IMR-90 (cell line): Measurements from ENCODE around the gene PLSCR5. TPM values are rescaled to one million over a fixed set of nuclear protein-coding genes. Genes with fewer than 3 reads are reported as not detected.

ENCODE experiments used
- ATAC-seq: fragments of 200-7000 bp; cut with Tn5 transposase; 2 replicates; pipeline ENCODE4 v1.9.1; 2020; ENCODE audit warnings: low read depth, mild to moderate bottlenecking, moderate library complexity
- BruUV-seq: library from RNA; stranded (reverse); fragments of 400-500 nt; replicated peaks from 2 replicates; lab custom pipeline; 2021; lab: Mats Ljungman, UMichigan
- CTCF ChIA-PET: fragments of 300-600 bp; formaldehyde crosslinking; extraction: SDS; loops from one replicate; lab custom pipeline; 2021; ENCODE audit warnings: antibody characterized with exemption; lab: Yijun Ruan, JAX
- POLR2A ChIA-PET: fragments of 300-600 bp; sonication (Branson Sonifier 250); formaldehyde crosslinking; loops from one replicate; lab custom pipeline; 2022; ENCODE audit warnings: antibody characterized with exemption; ENCODE audit not compliant: unreplicated experiment; lab: Charles Lee
- DNase-seq: peaks from one replicate; pipeline ENCODE4 v3.0.0; 2013
- H2AFZ ChIP-seq: replicated peaks from 2 replicates; pipeline ENCODE3; 2013; ENCODE audit warnings: low read length, mild to moderate bottlenecking; ENCODE audit not compliant: poor library complexity
- H2AK5ac ChIP-seq: 2 replicates; pipeline ENCODE4 v1.6.1; 2013; ENCODE audit warnings: low read depth, low read length, inconsistent platforms
- H2AK9ac ChIP-seq: replicated peaks from 2 replicates; pipeline ENCODE3; 2013; ENCODE audit warnings: mild to moderate bottlenecking, low read depth, low read length, moderate library complexity; ENCODE audit not compliant: poor library complexity
- H2BK120ac ChIP-seq: 2 replicates; pipeline ENCODE4 v1.6.1; 2013; ENCODE audit warnings: low read depth, low read length, inconsistent platforms
- H2BK15ac ChIP-seq: 3 replicates; pipeline ENCODE4 v1.6.1; 2013; ENCODE audit warnings: low read depth, low read length, inconsistent platforms
- H2BK20ac ChIP-seq: 2 replicates; pipeline ENCODE4 v1.6.1; 2013; ENCODE audit warnings: low read depth, mild to moderate bottlenecking, inconsistent platforms, low read length, moderate library complexity
- H2BK5ac ChIP-seq: 2 replicates; pipeline ENCODE4 v1.6.1; 2013; ENCODE audit warnings: mild to moderate bottlenecking, low read depth, low read length, inconsistent platforms; ENCODE audit not compliant: poor library complexity, severe bottlenecking
- H3K14ac ChIP-seq: replicated peaks from 2 replicates; pipeline ENCODE4 v1.6.1; 2013; ENCODE audit warnings: low read depth, low read length, inconsistent platforms
- H3K18ac ChIP-seq: 2 replicates; pipeline ENCODE4 v1.6.1; 2013; ENCODE audit warnings: low read depth, low read length, control low read depth
- H3K23ac ChIP-seq: 2 replicates; pipeline ENCODE4 v1.6.1; 2013; ENCODE audit warnings: low read depth, low read length, inconsistent platforms
- H3K27ac ChIP-seq: 2 replicates; pipeline ENCODE4 v1.5.1; 2013; ENCODE audit warnings: mild to moderate bottlenecking, control low read depth, low read length; ENCODE audit not compliant: insufficient read depth
- H3K27me3 ChIP-seq: 2 replicates; pipeline ENCODE4 v1.6.1; 2013; ENCODE audit warnings: low read length; ENCODE audit not compliant: control insufficient read depth, insufficient read depth
- H3K36me3 ChIP-seq: 2 replicates; pipeline ENCODE4 v1.6.1; 2013; ENCODE audit warnings: low read length, mixed read lengths; ENCODE audit not compliant: control insufficient read depth, insufficient read depth
- H3K4ac ChIP-seq: 2 replicates; pipeline ENCODE4 v1.6.1; 2013; ENCODE audit warnings: low read depth, low read length, inconsistent platforms
- H3K4me1 ChIP-seq: 2 replicates; pipeline ENCODE4 v1.6.1; 2013; ENCODE audit warnings: low read length, mixed read lengths; ENCODE audit not compliant: control insufficient read depth, insufficient read depth
- H3K4me2 ChIP-seq: 2 replicates; pipeline ENCODE4 v1.6.1; 2013; ENCODE audit warnings: low read depth, mild to moderate bottlenecking, control low read depth, low read length, moderate library complexity
- H3K4me3 ChIP-seq: 2 replicates; pipeline ENCODE4 v1.5.1; 2013; ENCODE audit warnings: low read depth, mild to moderate bottlenecking, control low read depth, low read length, moderate library complexity; ENCODE audit not compliant: insufficient read depth
- H3K56ac ChIP-seq: 2 replicates; pipeline ENCODE4 v1.6.1; 2013; ENCODE audit warnings: low read length, inconsistent platforms; ENCODE audit not compliant: insufficient read depth; ENCODE audit errors: extremely low read depth
- H3K79me1 ChIP-seq, 2 experiments: 2 replicates each; pipeline ENCODE4 v1.6.1; 2013; ENCODE audit warnings: low read length in 2 of 2, inconsistent platforms in 1 of 2, low read depth in 1 of 2
- H3K9ac ChIP-seq: 2 replicates; pipeline ENCODE4 v1.6.1; 2013; ENCODE audit warnings: low read depth, low read length, control low read depth
- H3K9me1 ChIP-seq: 2 replicates; pipeline ENCODE4 v1.6.1; 2013; ENCODE audit warnings: low read length, inconsistent platforms; ENCODE audit not compliant: insufficient read depth
- H3K9me3 ChIP-seq: 2 replicates; pipeline ENCODE4 v1.6.1; 2013; ENCODE audit warnings: low read length; ENCODE audit not compliant: control insufficient read depth, insufficient read depth
- H4K20me1 ChIP-seq: 2 replicates; pipeline ENCODE4 v1.6.1; 2013; ENCODE audit warnings: low read length, inconsistent platforms; ENCODE audit not compliant: insufficient read depth
- H4K5ac ChIP-seq: 2 replicates; pipeline ENCODE4 v1.6.1; 2013; ENCODE audit warnings: mild to moderate bottlenecking, low read depth, low read length, control low read depth
- H4K8ac ChIP-seq, 2 experiments: 2 replicates each; pipeline ENCODE4 v1.6.1; 2013; ENCODE audit warnings: low read depth in 2 of 2, low read length in 2 of 2, control low read depth in 1 of 2, inconsistent platforms in 1 of 2
- H4K91ac ChIP-seq: 2 replicates; pipeline ENCODE4 v1.6.1; 2013; ENCODE audit warnings: low read depth, low read length, inconsistent platforms; ENCODE audit not compliant: insufficient read depth
- CHD1 ChIP-seq: IDR thresholded peaks from 2 replicates; pipeline ENCODE4 v1.6.1; 2012; ENCODE audit warnings: low read depth, low read length, improper control_type of control experiment
- CTCF ChIP-seq: conservative IDR thresholded peaks from 2 replicates; pipeline ENCODE4 v1.5.1; 2012; ENCODE audit warnings: mild to moderate bottlenecking, low read depth, low read length, improper control_type of control experiment
- MAFK ChIP-seq: IDR thresholded peaks from 2 replicates; pipeline ENCODE4 v1.6.1; 2012; ENCODE audit warnings: low read depth, low read length, improper control_type of control experiment
- POLR2A ChIP-seq: IDR thresholded peaks from 2 replicates; pipeline ENCODE4 v1.6.1; 2012; ENCODE audit warnings: mild to moderate bottlenecking, low read depth, low read length
- RAD21 ChIP-seq: IDR thresholded peaks from 2 replicates; pipeline ENCODE4 v1.6.1; 2012; ENCODE audit warnings: low read length, improper control_type of control experiment
- WGBS, 2 experiments: methylation state at CpG; one replicate each; pipeline versions ENCODE4 v1.1.5 to v1.1.7; 2013; ENCODE audit warnings: missing lambda C conversion rate in 2 of 2; ENCODE audit not compliant: insufficient read length in 1 of 2; ENCODE audit errors: extremely low coverage in 2 of 2; 5-methylcytosine and 5-hydroxymethylcytosine counted together
- dilution Hi-C: fragments of 300-500 bp; cut with HindIII; formaldehyde crosslinking; loops from one replicate; pipeline ENCODE4 v1.14.3; 2018; ENCODE audit warnings: low sequenced_read_pairs; ENCODE audit not compliant: unreplicated experiment
- in situ Hi-C: fragments of 300-500 bp; cut with MboI; formaldehyde crosslinking; loops from 3 replicates; pipeline ENCODE4 v1.14.3; 2019; ENCODE audit warnings: low sequenced_read_pairs, inconsistent platforms, mixed read lengths
- intact Hi-C: fragments of 100-400 bp; cut with micrococcal nuclease; formaldehyde crosslinking; loops from 2 replicates; pipeline ENCODE4 v1.10.0; 2022
- polyA plus RNA-seq, 3 experiments: library from polyadenylated mRNA; depleted of rRNA; stranded (reverse); fragments of >200 nt; gene quantifications; 2 replicates each; pipeline ENCODE4 v1.2.3, GENCODE V29; 2012; ENCODE audit warnings: low replicate concordance in 1 of 3
- total RNA-seq: library from RNA; depleted of rRNA; stranded (reverse); fragments of >200 nt; gene quantifications from 2 replicates; pipeline ENCODE4 v1.2.3, GENCODE V29; 2012

Gene PLSCR5
- total and polyA plus RNA-seq, 2 of the 4 experiments (the other 2 are of a cell fraction), result not detected

GRCh38 chr3:146540236-146540635 lies 64.9 kb downstream of the PLSCR5 start:
- Histone ChIP-seq H2AK9ac (no peak overlapping the region), H2BK15ac (no peak overlapping the region), H3K4me3 (no peak overlapping the region), H2AK5ac (no peak overlapping the region), H3K9me1 (peaks cover 5% of the 10 kb centered on the region), H4K8ac (no peak overlapping the region), H3K18ac (no peak overlapping the region), H3K27me3 (no peaks in the 10 kb centered on the region), H3K9ac (no peak overlapping the region), H3K4me2 (no peak overlapping the region), H3K27ac (no peak overlapping the region), H2BK120ac (no peak overlapping the region), H4K91ac (no peak overlapping the region), H2BK5ac (no peak overlapping the region), H3K56ac (no peak overlapping the region), H3K4ac (no peak overlapping the region), H3K23ac (no peak overlapping the region), H4K5ac (no peak overlapping the region), H3K14ac (no peak overlapping the region), H3K4me1 (peaks cover 13% of the 10 kb centered on the region; the same call in 1 of the 2 replicates), H3K79me1 (peaks cover 17 to 36% of the 10 kb centered on the region in 2 experiments), H2BK20ac (no peak overlapping the region), H3K36me3 (peaks cover 4% of the 10 kb centered on the region), H4K20me1 (no peaks in the 10 kb centered on the region), H2AFZ (no peak overlapping the region), H3K9me3 (no peaks in the 10 kb centered on the region; the same call in 1 of the 2 replicates)
- POLR2A ChIA-PET, result no interaction called here
- ATAC-seq (no peak), DNase-seq (no peak)
- CTCF ChIA-PET, result no interaction called here
- TF ChIP-seq RAD21, result no peak
- TF ChIP-seq CHD1, result no peak
- no peak for TF ChIP-seq CTCF
- no peak for TF ChIP-seq POLR2A
- TF ChIP-seq MAFK, result no peak
- intact Hi-C loops (no loop called here), in situ Hi-C loops (no loop called here), dilution Hi-C loops (no loop called here)
- WGBS, 2 experiments, result no CpG with 5 or more reads among the region's 1 CpG
- no TSS peak for BruUV-seq
